ENCODE data around the gene CACNA1E. TPM values are rescaled to one million over a fixed set of nuclear protein-coding genes. Genes with fewer than 3 reads are reported as not detected.

CACNA1E gene
- total RNA-seq, 6 experiments from 2014 or later: not detected

DNA sequence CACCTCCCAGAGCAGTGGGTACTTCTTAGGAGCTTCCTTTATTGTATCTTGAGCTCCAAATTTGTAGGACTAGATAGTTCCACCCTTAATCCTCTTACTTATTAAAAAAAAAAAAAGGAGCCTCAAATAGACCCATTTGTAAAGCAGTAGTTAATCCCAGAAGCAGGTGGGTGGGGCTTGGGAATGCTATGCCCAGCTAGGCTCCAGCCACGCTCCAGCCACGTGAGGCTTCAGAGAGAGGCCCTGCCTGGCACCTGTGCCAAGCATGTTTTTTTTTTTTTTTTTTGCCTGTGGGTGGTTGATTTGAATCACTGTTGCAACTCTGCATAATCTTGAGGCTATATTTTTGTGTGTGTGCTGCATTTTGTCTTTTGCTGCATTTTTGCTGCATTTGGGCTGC, 7.0 kb downstream of the CACNA1E start:
- no peaks in the 10 kb centered on the region for H3K36me3 Mint-ChIP-seq (ENCODE audit: low read depth)
- no peak overlapping the region for H3K4me3 Mint-ChIP-seq
- no peak overlapping the region for H3K27ac Mint-ChIP-seq
- DNase-seq: no peak
- no peaks in the 10 kb centered on the region for H3K9me3 Mint-ChIP-seq
- TF ChIP-seq CTCF (IDR thresholded peaks at IDR 0.05): no peak
- peaks cover 8% of the 10 kb centered on the region for H3K27me3 Mint-ChIP-seq (ENCODE audit: insufficient read depth)
- H3K4me1 Mint-ChIP-seq (ENCODE audit: low read depth): no peaks in the 10 kb centered on the region

DNA sequence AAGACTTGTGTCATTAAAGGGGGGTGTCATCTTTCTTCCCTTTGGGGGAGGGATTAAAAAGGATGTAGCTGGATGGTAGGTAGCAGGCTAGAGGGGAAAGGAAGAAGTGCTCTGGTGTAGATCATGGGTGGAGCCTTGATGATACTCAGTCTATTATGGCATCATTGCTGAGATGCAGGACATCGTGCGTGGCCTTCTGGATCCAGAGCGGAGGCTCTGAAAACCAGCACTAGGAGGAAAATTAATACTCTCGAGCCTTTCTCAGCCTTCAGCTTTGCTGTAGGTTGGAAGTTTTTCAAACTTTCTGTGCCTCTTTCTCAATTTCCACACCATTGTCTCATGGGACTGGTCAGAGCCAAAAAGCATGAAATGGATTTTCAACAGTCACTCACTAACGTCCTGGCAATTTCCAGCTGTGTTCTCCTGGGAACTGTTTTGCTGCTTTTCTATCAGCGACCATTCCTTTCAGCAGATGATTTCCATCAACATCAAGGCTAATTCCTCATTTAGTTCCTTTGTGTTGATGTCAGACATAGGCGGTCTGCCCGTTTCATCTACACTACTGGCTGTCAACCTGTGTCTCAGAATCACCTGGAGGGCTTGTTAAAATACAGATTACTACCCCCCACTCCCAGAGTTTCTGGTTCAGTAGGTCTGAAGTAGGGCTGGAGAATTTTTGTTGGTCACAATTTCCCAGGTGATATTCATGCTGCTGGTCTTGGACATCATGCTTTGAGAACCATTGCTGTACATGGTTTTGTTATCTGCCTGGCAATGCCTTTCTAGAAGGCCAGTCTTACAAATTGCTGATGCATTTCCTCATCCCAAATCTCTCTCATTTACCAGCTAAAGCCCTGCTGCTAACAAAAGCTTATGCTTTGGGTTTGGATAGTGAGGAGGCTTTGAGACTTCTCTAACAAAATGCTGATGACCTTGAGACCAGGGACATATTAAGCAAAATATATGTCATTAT, 7.7 kb downstream of the CACNA1E start:
- Mint-ChIP-seq H3K27ac (no peak overlapping the region), H3K36me3 (ENCODE audit: low read depth) (no peaks in the 10 kb centered on the region), H3K4me1 (ENCODE audit: low read depth) (no peaks in the 10 kb centered on the region), H3K27me3 (ENCODE audit: insufficient read depth) (peaks cover 2% of the 10 kb centered on the region), H3K4me3 (no peak overlapping the region), H3K9me3 (no peaks in the 10 kb centered on the region)
- no peak for TF ChIP-seq CTCF (IDR thresholded peaks at IDR 0.05)
- DNase-seq: no peak

- H3K27me3 Mint-ChIP-seq (ENCODE audit: insufficient read depth): no peaks in the 10 kb centered on the region; the same call in 1 of the 2 replicates
These were observed 9.8 kb downstream of the CACNA1E start for GRCh38 chr1:181493166-181493565.

GRCh38 chr1:181493885-181494284, 10.6 kb downstream of the CACNA1E start:
- DNase-seq: no peak
- Mint-ChIP-seq H3K36me3 (ENCODE audit: low read depth) (no peaks in the 10 kb centered on the region), H3K4me1 (ENCODE audit: low read depth) (no peaks in the 10 kb centered on the region), H3K9me3 (peaks cover 4% of the 10 kb centered on the region), H3K27ac (no peak overlapping the region), H3K4me3 (no peak overlapping the region), H3K27me3 (ENCODE audit: insufficient read depth) (no peaks in the 10 kb centered on the region)
- no peak for TF ChIP-seq CTCF (IDR thresholded peaks at IDR 0.05)

More at GRCh38 chr1:181493166-181493565, 9.8 kb downstream of the CACNA1E start:
- no peaks in the 10 kb centered on the region for H3K4me1 Mint-ChIP-seq (ENCODE audit: low read depth)
- no peak overlapping the region for H3K27ac Mint-ChIP-seq
- no peaks in the 10 kb centered on the region for H3K36me3 Mint-ChIP-seq (ENCODE audit: low read depth)
- DNase-seq: no peak
- H3K9me3 Mint-ChIP-seq: peaks cover 4% of the 10 kb centered on the region; the same call in 1 of the 2 replicates
- TF ChIP-seq CTCF (IDR thresholded peaks at IDR 0.05): no peak
- H3K4me3 Mint-ChIP-seq: no peak overlapping the region

GRCh38 chr1:181496759-181497158, 13.4 kb downstream of the CACNA1E start:
- H3K4me3 Mint-ChIP-seq: no peak overlapping the region
- TF ChIP-seq CTCF (IDR thresholded peaks at IDR 0.05): no peak
- H3K27ac Mint-ChIP-seq: no peak overlapping the region
- H3K27me3 Mint-ChIP-seq (ENCODE audit: insufficient read depth): no peaks in the 10 kb centered on the region; the same call in 1 of the 2 replicates
- no peaks in the 10 kb centered on the region for H3K36me3 Mint-ChIP-seq (ENCODE audit: low read depth)
- no peaks in the 10 kb centered on the region for H3K4me1 Mint-ChIP-seq (ENCODE audit: low read depth)
- peaks cover 11% of the 10 kb centered on the region for H3K9me3 Mint-ChIP-seq
- no peak for DNase-seq
